GM19025 (cell line): ENCODE results near the gene TMEM164.

Source experiments
- ATAC-seq: cut with Tn5 transposase; IDR thresholded peaks from one replicate; pipeline ENCODE4 v1.9.1; 2021; ENCODE audit warnings: mild to moderate bottlenecking, low read depth, moderate library complexity; ENCODE audit not compliant: unreplicated experiment

TMEM164 gene

DNA sequence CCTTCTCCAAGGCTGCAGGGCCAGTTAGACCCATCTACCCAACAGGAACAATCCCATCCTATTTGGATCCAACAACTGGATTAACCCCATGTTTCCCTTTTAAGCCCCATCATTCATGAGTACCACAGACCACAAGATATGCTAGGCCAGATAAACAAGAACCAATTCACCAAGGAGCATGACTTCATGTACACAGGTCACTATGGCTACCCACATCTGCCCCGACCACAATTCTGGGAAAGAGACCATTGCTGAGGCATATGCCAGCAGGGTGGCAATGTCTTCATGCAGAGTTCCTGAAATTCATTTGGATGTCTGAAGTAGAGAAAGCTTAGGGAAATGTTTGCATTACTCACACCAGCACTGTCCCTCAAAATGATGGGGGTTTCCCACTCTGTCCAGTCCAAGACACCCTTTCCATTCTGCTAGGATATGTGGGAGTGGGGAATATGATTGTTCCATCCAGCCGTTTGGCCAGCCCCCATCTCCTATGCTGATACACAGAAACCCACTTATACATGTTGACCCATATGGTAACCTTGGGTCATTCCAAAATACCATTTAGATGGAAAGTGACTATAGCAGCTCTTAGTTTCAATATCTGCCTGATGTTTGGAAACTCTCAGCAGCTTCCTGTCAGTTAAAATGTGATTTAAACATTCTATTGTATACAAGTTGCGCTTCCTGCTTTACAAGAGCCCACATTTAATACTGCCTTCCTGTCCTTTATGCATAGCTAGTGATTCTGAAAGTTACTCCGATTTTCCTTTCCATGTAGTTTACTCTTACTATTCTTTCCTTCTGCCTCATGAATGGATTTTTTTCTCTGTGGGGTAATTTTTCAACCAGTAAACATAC, 186.0 kb downstream of the TMEM164 start:
- ATAC-seq: no peak

- ATAC-seq: no peak
Measured at GRCh38 chrX:110192516-110192915, 189.6 kb downstream of the TMEM164 start.

- no peak for ATAC-seq
Measured at GRCh38 chrX:110194977-110195376, 192.1 kb downstream of the TMEM164 start.

GRCh38 chrX:110201799-110202198, 198.9 kb downstream of the TMEM164 start:
- ATAC-seq: no peak

DNA sequence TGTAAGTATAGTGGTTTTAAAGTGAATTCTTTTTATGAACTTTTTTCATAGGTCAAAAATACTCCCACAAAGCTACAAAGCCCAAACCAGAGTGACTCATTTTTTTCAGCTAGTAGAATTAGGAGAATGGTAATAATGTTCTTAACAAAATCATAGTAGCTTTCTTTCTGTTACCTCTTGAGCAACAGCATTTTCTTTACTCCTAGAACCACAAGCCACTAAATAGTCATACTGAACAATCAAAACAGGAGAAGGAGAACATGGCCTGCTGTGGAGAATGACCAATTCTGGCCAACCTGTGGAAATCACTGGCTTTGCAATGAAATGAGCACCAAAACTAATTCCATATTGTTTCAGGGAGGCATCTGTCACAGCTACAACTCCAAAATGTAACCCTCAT, 202.1 kb downstream of the TMEM164 start:
- ATAC-seq: no peak

DNA sequence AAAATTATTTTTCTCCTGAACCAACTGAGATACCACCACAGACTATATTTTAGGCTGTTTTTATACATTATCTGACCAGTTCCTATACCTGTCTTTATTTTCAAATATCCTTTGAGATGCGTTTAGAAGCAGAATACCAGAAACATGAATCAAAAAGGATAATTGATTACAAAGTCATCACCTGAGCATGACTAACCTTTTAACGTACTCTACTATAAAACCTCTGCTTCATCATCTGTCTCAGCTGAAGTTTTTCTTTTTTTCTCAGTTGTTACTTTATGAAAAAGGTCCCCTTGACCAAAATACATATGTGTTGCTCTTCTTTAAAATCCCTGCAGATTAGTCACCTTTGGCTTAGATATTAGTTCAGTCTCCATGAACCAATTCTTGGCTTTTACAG, 205.2 kb downstream of the TMEM164 start:
- ATAC-seq: no peak

GRCh38 chrX:110210417-110211139, 207.7 kb downstream of the TMEM164 start:
- ATAC-seq: no peak

GRCh38 chrX:110211340-110211739, 208.4 kb downstream of the TMEM164 start:
- ATAC-seq: no peak

DNA sequence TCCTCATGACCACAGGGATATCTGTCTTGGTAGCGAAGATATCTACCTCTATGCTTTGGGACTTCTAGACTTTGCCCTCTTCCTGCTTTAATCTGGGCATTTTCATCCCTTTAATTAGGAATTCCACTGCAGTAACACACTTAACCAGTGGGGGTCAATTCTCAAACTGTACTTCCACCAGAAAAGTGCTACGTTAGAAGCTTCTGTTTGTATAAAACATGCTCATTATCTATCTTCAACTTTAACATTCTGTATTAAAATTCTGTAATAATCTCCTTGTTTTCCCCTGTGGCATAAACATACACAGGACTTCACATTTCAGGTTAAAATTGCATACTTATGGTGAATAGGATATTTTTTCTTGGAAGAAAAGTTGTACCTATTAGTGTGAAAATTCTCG, 209.4 kb downstream of the TMEM164 start:
- ATAC-seq: no peak

GRCh38 chrX:110213183-110213582, 210.3 kb downstream of the TMEM164 start:
- ATAC-seq: no peak

GRCh38 chrX:110214684-110215083, 211.8 kb downstream of the TMEM164 start:
- ATAC-seq: no peak

- no peak for ATAC-seq
Measured at GRCh38 chrX:110215411-110215810, 212.5 kb downstream of the TMEM164 start.

DNA sequence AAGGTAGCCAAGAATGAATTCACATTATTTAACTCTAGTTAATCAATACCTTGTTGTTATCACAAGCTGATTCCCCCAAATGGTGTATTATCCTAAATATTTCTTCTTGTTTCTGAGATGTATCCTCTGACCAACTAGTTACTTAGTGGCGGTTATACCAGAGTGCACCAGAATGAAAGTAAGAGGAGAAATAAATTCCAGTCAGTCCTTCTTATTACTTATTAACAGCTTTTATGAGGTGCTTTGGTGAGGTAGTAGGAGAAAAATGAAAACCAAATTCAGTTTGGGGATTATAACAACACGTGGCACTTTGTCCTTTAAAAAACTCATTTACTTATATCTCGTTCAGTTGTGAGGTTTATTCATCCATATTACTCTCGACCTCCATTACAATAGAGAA, 213.1 kb downstream of the TMEM164 start:
- ATAC-seq: no peak

- ATAC-seq: no peak
Measured at GRCh38 chrX:110218591-110218990, 215.7 kb downstream of the TMEM164 start.

DNA sequence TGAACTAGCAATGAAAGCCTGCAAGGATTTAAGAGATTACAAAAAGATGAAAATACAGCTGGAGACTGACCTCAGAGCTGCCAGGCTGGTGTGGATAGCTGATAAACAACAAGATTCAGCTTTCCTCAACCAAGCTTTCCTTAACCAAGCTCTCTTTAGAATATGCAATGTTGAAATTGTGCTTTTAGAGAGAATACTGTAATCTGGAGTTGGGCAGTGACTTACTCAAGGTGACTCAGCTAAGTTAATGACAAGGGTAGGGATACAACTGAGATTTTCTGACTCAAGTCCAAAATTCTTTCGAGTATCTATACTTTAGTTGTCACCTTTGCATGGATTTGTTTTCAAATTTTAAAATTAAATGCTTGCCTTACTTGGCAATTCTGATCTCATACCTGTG, 217.0 kb downstream of the TMEM164 start:
- no peak for ATAC-seq

- ATAC-seq: no peak
Measured at GRCh38 chrX:110222497-110223257, 219.8 kb downstream of the TMEM164 start.

DNA sequence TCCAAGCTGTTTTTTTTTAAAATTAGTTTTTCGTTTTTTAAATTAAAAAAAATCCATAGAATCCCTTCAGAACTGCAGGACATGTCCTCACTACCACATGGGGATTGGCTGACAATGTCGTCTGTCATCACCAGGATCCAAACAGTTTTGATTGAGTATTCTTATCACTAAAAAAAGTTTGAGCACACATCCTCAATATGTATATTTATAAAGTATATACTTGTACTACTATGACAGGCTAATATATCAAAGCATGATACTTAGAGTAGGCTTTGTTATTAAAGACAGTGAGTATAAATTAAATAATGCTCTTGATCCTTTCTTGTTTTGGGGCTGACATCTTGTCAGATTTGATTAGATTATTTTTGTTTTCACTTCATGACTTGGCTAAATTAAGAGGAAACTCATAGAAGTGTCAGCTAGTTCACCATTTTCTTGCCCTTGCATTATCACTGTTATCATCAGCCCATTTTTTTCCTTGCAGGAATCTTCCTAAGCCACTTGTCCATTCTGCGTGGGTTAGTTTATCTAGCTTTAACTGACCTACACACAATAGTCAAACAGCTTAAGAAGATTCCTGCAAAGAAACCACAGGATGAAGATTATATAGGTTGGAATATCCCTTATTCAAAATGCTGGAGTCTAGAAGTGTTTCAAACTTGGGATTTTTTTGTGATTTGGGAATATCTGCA, 222.2 kb downstream of the TMEM164 start:
- ATAC-seq: no peak

DNA sequence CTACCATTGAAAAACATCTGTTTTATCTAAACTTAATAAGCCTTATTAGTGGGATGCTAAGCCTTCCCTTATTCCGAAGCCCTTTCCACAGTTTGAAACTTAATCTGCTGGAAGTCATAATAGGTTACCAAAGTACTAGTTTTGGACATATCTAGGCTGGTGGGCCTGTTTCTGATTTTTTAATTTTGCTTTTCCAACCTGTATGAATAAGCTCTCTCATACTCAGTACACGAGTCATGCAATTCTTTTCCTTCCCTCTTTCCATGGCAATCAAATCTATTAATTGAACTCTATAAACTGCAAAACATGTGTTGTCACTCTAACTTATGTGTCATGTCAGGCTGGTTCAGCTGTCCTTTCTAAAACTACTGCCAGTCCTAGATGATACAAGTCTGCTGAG, 224.0 kb downstream of the TMEM164 start:
- no peak for ATAC-seq
